WTC11 (cell line): Measurements from ENCODE around the gene KBTBD7.

Experiments
- ATF1 ChIP-seq: sonication (generic); formaldehyde crosslinking; IDR thresholded peaks from 2 replicates; pipeline ENCODE4 v1.8.1; 2023; ENCODE audit warnings: mild to moderate bottlenecking, moderate library complexity, missing genetic modification reagents
- ATF2 ChIP-seq: sonication (generic); formaldehyde crosslinking; IDR thresholded peaks from 2 replicates; pipeline ENCODE4 v1.8.1; 2022; ENCODE audit warnings: low read depth, missing genetic modification reagents, borderline replicate concordance
- ATF6 ChIP-seq: sonication (generic); formaldehyde crosslinking; IDR thresholded peaks from 2 replicates; pipeline ENCODE4 v1.8.1; 2023; ENCODE audit warnings: mild to moderate bottlenecking, missing genetic modification reagents
- CTCF ChIP-seq: fragments of 200-600 bp; IDR thresholded peaks from 2 replicates; pipeline ENCODE4 v1.8.0; 2022; ENCODE audit warnings: antibody characterized with exemption
- E2F5 ChIP-seq: sonication (generic); formaldehyde crosslinking; IDR thresholded peaks from 2 replicates; pipeline ENCODE4 v1.8.1; 2022; ENCODE audit warnings: mild to moderate bottlenecking, moderate library complexity, missing genetic modification reagents
- IRF2 ChIP-seq: sonication (generic); formaldehyde crosslinking; IDR thresholded peaks from 2 replicates; pipeline ENCODE4 v1.8.0; 2022; ENCODE audit warnings: low read depth, missing genetic modification reagents, borderline replicate concordance
- MAX ChIP-seq: sonication (generic); formaldehyde crosslinking; IDR thresholded peaks from 2 replicates; pipeline ENCODE4 v1.8.0; 2022; ENCODE audit warnings: mild to moderate bottlenecking, missing genetic modification reagents
- NFE2L1 ChIP-seq: sonication (generic); formaldehyde crosslinking; IDR thresholded peaks from 2 replicates; pipeline ENCODE4 v1.8.1; 2023; ENCODE audit warnings: missing genetic modification reagents
- NR2C2 ChIP-seq: sonication (generic); formaldehyde crosslinking; IDR thresholded peaks from 2 replicates; pipeline ENCODE4 v1.8.0; 2022; ENCODE audit warnings: mild to moderate bottlenecking, missing genetic modification reagents
- PRRX2 ChIP-seq: fragments of 250-450 bp; sonication (Bioruptor Pico); IDR thresholded peaks from 2 replicates; pipeline ENCODE4 v1.8.0; 2021; ENCODE audit warnings: mild to moderate bottlenecking
- RELA ChIP-seq: sonication (generic); formaldehyde crosslinking; IDR thresholded peaks from 2 replicates; pipeline ENCODE4 v1.8.1; 2022; ENCODE audit warnings: missing genetic modification reagents, mild to moderate bottlenecking, borderline replicate concordance
- SP1 ChIP-seq: sonication (generic); formaldehyde crosslinking; conservative IDR thresholded peaks from 2 replicates; pipeline ENCODE4 v1.8.1; 2022; ENCODE audit warnings: missing genetic modification reagents
- USF2 ChIP-seq: sonication (generic); formaldehyde crosslinking; IDR thresholded peaks from 2 replicates; pipeline ENCODE4 v1.8.1; 2023; ENCODE audit warnings: mild to moderate bottlenecking, missing genetic modification reagents, moderate library complexity
- ZNF232 ChIP-seq: sonication (generic); formaldehyde crosslinking; IDR thresholded peaks from 2 replicates; pipeline ENCODE4 v1.8.0; 2022; ENCODE audit warnings: mild to moderate bottlenecking, missing genetic modification reagents

GRCh38 chr13:41177616-41178015, 16.8 kb downstream of the KBTBD7 start:
- TF ChIP-seq CTCF = no peak
- no peak for TF ChIP-seq MAX (CRISPR knock-in tag)
- TF ChIP-seq RELA (CRISPR knock-in tag) = no peak
- no peak for TF ChIP-seq PRRX2 (CRISPR knock-in tag)
- TF ChIP-seq ZNF232 = no peak
- TF ChIP-seq ATF2 (CRISPR knock-in tag) = no peak
- no peak for TF ChIP-seq E2F5
- TF ChIP-seq USF2 (CRISPR knock-in tag) = no peak
- TF ChIP-seq IRF2 (CRISPR knock-in tag) = no peak
- no peak for TF ChIP-seq NFE2L1 (CRISPR knock-in tag)
- no peak for TF ChIP-seq ATF6 (CRISPR knock-in tag)
- TF ChIP-seq NR2C2 (CRISPR knock-in tag) = no peak
- TF ChIP-seq ATF1 (CRISPR knock-in tag) = no peak
- no peak for TF ChIP-seq SP1 (CRISPR knock-in tag)
